ENCODE measurements around the gene LPIN2. TPM values are rescaled to one million over a fixed set of nuclear protein-coding genes. Genes with fewer than 3 reads are reported as not detected.

Gene LPIN2
- total and polyA plus RNA-seq, 2 experiments from 2014 or later: 9.0 to 10.8 TPM

GRCh38 chr18:2966560-2966959, 46.4 kb downstream of the LPIN2 start:
- DNase-seq (ENCODE audit: low spot score) (no peak), ATAC-seq (no peak)
- no peaks in the 10 kb centered on the region for H3K36me3 ChIP-seq (ENCODE audit: insufficient read depth)
- H3K4me3 ChIP-seq: no peak overlapping the region
- H3K79me2 ChIP-seq (replicated peaks; ENCODE audit: insufficient read depth): peaks cover 15% of the 10 kb centered on the region
- H3K27me3 ChIP-seq (ENCODE audit: insufficient read depth): no peaks in the 10 kb centered on the region
- H3K27me3 Mint-ChIP-seq (ENCODE audit: insufficient read depth, low read depth, poor library complexity): no peaks in the 10 kb centered on the region
- no peak for TF ChIP-seq REST (IDR thresholded peaks at IDR 0.05; ENCODE audit: unreplicated experiment)
- TF ChIP-seq NANOG (IDR thresholded peaks at IDR 0.05; ENCODE audit: borderline replicate concordance): no peak
- TF ChIP-seq EZH2phosphoT487 (IDR thresholded peaks at IDR 0.05; ENCODE audit: unreplicated experiment): no peak
- TF ChIP-seq JUNB (IDR thresholded peaks at IDR 0.05; ENCODE audit: unreplicated experiment): no peak
- peaks cover 28% of the 10 kb centered on the region for H3K4me1 Mint-ChIP-seq
- no peak overlapping the region for H3K27ac Mint-ChIP-seq
- H4K20me1 ChIP-seq (replicated peaks; ENCODE audit: insufficient read depth): no peaks in the 10 kb centered on the region
- no peak overlapping the region for H3K27ac ChIP-seq (ENCODE audit: low read depth)
- H3F3A ChIP-seq (replicated peaks; ENCODE audit: low read depth): no peaks in the 10 kb centered on the region
- no peaks in the 10 kb centered on the region for H3K9me3 Mint-ChIP-seq
- no peaks in the 10 kb centered on the region for H3K9me2 ChIP-seq (ENCODE audit: insufficient read depth)
- H3K36me3 Mint-ChIP-seq (ENCODE audit: low read depth): no peaks in the 10 kb centered on the region
- H3K4me3 Mint-ChIP-seq: no peak overlapping the region
- H3K4me1 ChIP-seq (ENCODE audit: insufficient read depth): peaks cover 19% of the 10 kb centered on the region
- H3K4me2 ChIP-seq: no peak overlapping the region
- H2AFZ ChIP-seq: no peak overlapping the region

- Histone ChIP-seq H3K79me2 (replicated peaks; ENCODE audit: insufficient read depth) (peaks cover 15% of the 10 kb centered on the region), H2AFZ (no peak overlapping the region), H3K9me2 (ENCODE audit: insufficient read depth) (no peaks in the 10 kb centered on the region), H3F3A (replicated peaks; ENCODE audit: low read depth) (no peaks in the 10 kb centered on the region), H4K20me1 (replicated peaks; ENCODE audit: insufficient read depth) (no peaks in the 10 kb centered on the region), H3K4me3 (no peak overlapping the region), H3K27ac (ENCODE audit: low read depth) (no peak overlapping the region), H3K27me3 (ENCODE audit: insufficient read depth) (no peaks in the 10 kb centered on the region), H3K4me2 (no peak overlapping the region), H3K36me3 (ENCODE audit: insufficient read depth) (no peaks in the 10 kb centered on the region), H3K4me1 (ENCODE audit: insufficient read depth) (peaks cover 19% of the 10 kb centered on the region)
- Mint-ChIP-seq H3K4me3 (no peak overlapping the region), H3K27me3 (ENCODE audit: insufficient read depth, low read depth, poor library complexity) (no peaks in the 10 kb centered on the region), H3K9me3 (no peaks in the 10 kb centered on the region), H3K27ac (no peak overlapping the region), H3K4me1 (peaks cover 29% of the 10 kb centered on the region), H3K36me3 (ENCODE audit: low read depth) (no peaks in the 10 kb centered on the region)
- DNase-seq (ENCODE audit: low spot score) (no peak), ATAC-seq (no peak)
- TF ChIP-seq REST (IDR thresholded peaks at IDR 0.05; ENCODE audit: unreplicated experiment) (no peak), NANOG (IDR thresholded peaks at IDR 0.05; ENCODE audit: borderline replicate concordance) (no peak), ETS1 (IDR thresholded peaks at IDR 0.05) (no peak), STAT1 (IDR thresholded peaks at IDR 0.05; ENCODE audit: unreplicated experiment) (no peak), POLR2AphosphoS5 (IDR thresholded peaks at IDR 0.05; ENCODE audit: low read depth) (no peak), ZNF331 (CRISPR knock-in tag; IDR thresholded peaks at IDR 0.05; ENCODE audit: low read depth) (no peak), CTCF (conservative IDR thresholded peaks at IDR 0.05; ENCODE audit: low read depth in 2 of 2) (no peak), CREB1 (CRISPR knock-in tag; IDR thresholded peaks at IDR 0.05; ENCODE audit: low read depth) (no peak), JUNB (IDR thresholded peaks at IDR 0.05; ENCODE audit: unreplicated experiment) (no peak), EZH2 (IDR thresholded peaks at IDR 0.05; ENCODE audit: low read depth, unreplicated experiment) (no peak), EZH2phosphoT487 (IDR thresholded peaks at IDR 0.05; ENCODE audit: unreplicated experiment) (no peak)
These were observed 47.1 kb downstream of the LPIN2 start for GRCh38 chr18:2965797-2966196.
